AG04450 (cell line): Measurements from ENCODE around the gene NSFL1C. TPM values are rescaled to one million over a fixed set of nuclear protein-coding genes. Genes with fewer than 3 reads are reported as not detected.
"Not testable (repeated sequence)": the region's sequence is repeated elsewhere in the genome, so short reads cannot be mapped to it uniquely, and the experiment has no call there.

Experiments
- CTCF ChIA-PET: fragments of 300-600, 350-600 bp; formaldehyde crosslinking; extraction: SDS; loops from one replicate; lab custom pipeline; 2022; ENCODE audit warnings: antibody characterized with exemption, inconsistent platforms; lab: Charles Lee
- POLR2A ChIA-PET: fragments of 350-600 bp; formaldehyde crosslinking; extraction: SDS; loops from one replicate; lab custom pipeline; 2021; ENCODE audit warnings: antibody characterized with exemption, inconsistent platforms; lab: Yijun Ruan, JAX
- DNase-seq: peaks from one replicate; pipeline ENCODE4 v3.0.0-alpha.2; 2011; ENCODE audit warnings: low read depth, low spot score
- H3K27ac ChIP-seq: one replicate; pipeline ENCODE4 v1.5.1; 2012; ENCODE audit warnings: low read depth, low read length, control low read depth
- H3K27me3 ChIP-seq: one replicate; pipeline ENCODE4 v1.6.0; 2012; ENCODE audit warnings: low read length; ENCODE audit not compliant: control insufficient read depth, insufficient read depth
- H3K4me3 ChIP-seq: 2 replicates; pipeline ENCODE4 v1.5.1; 2011; ENCODE audit warnings: mild to moderate bottlenecking, low read depth, low read length, control low read depth
- H3K9me3 ChIP-seq: 2 replicates; pipeline ENCODE4 v1.5.1; 2012; ENCODE audit warnings: low read length; ENCODE audit not compliant: control insufficient read depth, insufficient read depth
- polyA plus RNA-seq: library from polyadenylated mRNA; depleted of rRNA; stranded (reverse); fragments of >200 nt; gene quantifications from 2 replicates; pipeline ENCODE4 v1.2.3, GENCODE V29; 2011
- TF ChIP-seq, protein P1 (sequence below): IDR thresholded peaks from 2 replicates; pipeline ENCODE4 v1.5.1; 2011; ENCODE audit warnings: low read depth, low read length, control low read depth, inconsistent platforms

Gene NSFL1C
- polyA plus RNA-seq, 1 experiment = 23.0 TPM

DNA sequence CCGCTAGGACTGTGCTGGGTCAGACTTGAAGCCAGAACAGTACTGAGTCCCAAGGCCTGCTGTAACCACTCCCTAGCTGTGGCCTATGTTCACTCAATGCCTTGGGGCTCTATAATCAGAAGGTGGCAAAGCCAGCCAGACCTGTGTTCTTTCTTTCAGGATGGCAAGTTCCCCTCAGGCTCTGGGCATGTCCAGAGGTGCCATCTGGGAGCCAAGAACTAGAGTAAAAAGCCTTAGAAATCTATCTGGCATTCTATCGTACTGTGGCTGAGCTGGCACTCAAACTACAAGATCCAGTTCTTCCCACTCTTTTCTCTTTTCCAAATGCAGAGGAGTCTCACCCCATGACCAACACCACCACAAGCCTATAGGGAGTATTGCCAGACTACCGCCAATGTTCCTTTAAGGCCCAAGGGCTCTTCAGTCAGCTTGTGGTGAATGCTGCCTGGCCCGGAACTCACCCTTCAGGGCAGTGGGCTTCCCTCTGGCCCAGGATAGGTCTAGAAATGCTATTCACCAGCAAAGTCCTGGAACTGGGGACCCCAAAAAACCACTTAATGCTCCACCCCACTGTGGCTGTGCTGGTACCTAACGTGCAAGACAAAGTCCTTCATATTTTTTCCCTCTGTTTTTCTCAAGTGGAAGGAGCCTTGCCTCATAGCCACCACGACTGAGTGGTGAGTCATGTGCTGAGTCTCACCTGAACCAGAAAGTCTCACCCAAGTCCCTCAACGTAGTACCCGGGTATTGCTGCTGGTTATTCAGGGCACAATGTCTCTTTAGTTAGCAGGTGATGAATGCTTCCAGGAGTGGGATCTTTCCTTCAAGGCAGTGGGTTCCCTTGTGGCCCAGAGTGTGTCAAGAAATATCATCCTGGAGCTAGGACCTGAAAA lies 33.1 kb upstream of the NSFL1C start:
- Histone ChIP-seq H3K4me3 (no peak overlapping the region), H3K27me3 (peaks cover 5% of the 10 kb centered on the region), H3K27ac (no peak overlapping the region), H3K9me3 (no peaks in the 10 kb centered on the region)
- ChIA-PET CTCF (no interaction called here), POLR2A (no interaction called here)
- TF ChIP-seq, protein P1, sequence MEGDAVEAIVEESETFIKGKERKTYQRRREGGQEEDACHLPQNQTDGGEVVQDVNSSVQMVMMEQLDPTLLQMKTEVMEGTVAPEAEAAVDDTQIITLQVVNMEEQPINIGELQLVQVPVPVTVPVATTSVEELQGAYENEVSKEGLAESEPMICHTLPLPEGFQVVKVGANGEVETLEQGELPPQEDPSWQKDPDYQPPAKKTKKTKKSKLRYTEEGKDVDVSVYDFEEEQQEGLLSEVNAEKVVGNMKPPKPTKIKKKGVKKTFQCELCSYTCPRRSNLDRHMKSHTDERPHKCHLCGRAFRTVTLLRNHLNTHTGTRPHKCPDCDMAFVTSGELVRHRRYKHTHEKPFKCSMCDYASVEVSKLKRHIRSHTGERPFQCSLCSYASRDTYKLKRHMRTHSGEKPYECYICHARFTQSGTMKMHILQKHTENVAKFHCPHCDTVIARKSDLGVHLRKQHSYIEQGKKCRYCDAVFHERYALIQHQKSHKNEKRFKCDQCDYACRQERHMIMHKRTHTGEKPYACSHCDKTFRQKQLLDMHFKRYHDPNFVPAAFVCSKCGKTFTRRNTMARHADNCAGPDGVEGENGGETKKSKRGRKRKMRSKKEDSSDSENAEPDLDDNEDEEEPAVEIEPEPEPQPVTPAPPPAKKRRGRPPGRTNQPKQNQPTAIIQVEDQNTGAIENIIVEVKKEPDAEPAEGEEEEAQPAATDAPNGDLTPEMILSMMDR = no peak
- DNase-seq = no peak

DNA sequence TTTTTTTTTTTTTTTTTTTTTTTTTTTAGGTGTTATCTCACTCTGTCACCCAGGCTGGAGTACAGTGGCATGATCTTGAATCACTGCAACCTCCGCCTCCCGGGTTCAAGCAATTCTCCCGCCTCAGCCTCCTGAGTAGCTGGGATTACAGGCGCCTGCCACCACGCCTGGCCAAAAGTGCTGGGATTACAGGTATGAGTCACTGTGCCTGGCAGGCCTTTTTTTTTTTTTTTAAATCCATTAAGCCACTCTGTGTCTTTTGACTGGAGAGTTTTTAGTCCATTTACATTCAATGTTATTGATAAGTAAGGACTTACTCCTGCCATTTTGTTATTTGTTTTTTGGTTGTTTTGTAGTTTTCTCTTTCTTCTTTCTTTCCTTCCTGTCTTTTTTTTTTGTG lies 30.7 kb upstream of the NSFL1C start:
- not testable (repeated sequence) for H3K27ac ChIP-seq, H3K4me3 ChIP-seq, H3K9me3 ChIP-seq, DNase-seq, H3K27me3 ChIP-seq
- CTCF ChIA-PET = interaction anchor here (0.6 to 0.7 kb wide), 3 partner anchors 9 to 676 kb away, joined by 3 to 7 read pairs (median 4); no protein-coding TSS in a partner anchor
- POLR2A ChIA-PET = interaction anchor here (0.6 kb wide), 1 partner anchor 837 kb away, joined by 7 read pairs; no protein-coding TSS in a partner anchor

DNA sequence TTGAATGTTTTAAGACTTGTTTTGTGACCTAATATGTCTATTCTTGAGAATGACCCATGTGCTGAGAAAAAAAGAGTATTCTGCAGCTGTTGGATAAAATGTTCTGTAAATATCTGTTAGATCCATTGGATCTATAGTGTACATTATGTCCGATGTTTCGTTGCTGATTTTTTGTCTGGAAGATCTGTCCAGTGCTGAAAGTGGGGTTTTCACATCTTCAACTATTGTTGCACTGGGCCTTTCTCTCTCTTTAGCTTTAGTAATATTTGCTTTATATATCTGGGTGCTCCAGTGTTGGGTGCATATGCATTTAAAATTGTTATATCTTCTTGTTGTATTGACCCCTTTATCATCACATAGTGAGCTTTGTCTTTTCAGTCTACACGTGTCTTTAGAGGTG lies 30.3 kb upstream of the NSFL1C start:
- POLR2A ChIA-PET = no interaction called here
- no peaks in the 10 kb centered on the region for H3K9me3 ChIP-seq
- no peak overlapping the region for H3K4me3 ChIP-seq
- TF ChIP-seq, protein P1 = no peak
- CTCF ChIA-PET = interaction anchor here (0.6 kb wide), 1 partner anchor 677 kb away, joined by 4 read pairs; no protein-coding TSS in a partner anchor
- H3K27ac ChIP-seq = no peak overlapping the region
- DNase-seq = no peak
- peaks cover 14% of the 10 kb centered on the region for H3K27me3 ChIP-seq

DNA sequence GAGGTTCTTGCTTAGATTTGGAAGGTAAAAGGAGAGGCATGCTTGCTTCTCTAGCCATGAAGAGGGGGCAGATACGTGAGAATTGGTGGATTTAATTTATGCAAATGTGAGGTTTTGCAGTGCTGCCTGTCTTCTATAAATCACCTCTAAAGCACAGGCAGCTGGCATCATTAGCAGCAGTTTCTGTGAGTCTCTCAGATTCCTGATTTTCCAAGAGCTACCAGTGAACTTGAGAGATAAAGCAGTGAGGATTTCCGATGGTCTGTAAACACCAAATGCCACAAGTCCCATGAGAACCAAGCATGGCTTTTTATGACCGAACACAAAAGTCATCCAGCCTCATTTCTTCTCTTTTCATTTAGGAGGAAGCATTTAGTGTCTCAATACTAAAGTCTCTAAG lies 27.8 kb upstream of the NSFL1C start:
- Histone ChIP-seq H3K4me3 (no peak overlapping the region), H3K27me3 (peaks cover 19% of the 10 kb centered on the region), H3K9me3 (no peaks in the 10 kb centered on the region), H3K27ac (no peak overlapping the region)
- ChIA-PET CTCF (interaction anchor here (1.4 to 2.8 kb wide), 2 partner anchors 9 kb away, joined by 14 to 23 read pairs; no protein-coding TSS in a partner anchor), POLR2A (no interaction called here)
- TF ChIP-seq, protein P1 = no peak
- DNase-seq = no peak

DNA sequence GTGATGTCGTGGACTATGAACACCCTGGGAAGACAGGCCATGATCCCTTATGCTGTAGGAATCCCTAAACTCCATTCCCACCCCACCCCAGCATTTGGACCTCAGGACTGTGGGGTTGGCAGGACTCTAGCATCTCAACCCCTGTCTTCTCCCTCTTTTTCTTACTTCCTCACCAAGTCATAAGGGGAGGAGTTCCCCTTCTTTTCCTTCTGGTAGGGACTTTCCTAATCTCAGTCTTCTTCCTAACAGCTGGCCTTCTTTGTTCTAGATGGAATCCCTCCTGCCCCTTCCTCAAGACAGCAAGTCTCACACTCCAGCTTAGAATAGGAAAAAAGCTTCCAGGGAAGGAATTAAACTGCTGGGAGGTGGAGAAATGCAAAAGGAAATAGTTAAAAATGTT lies 26.9 kb upstream of the NSFL1C start:
- DNase-seq = no peak
- H3K27ac ChIP-seq = no peak overlapping the region
- ChIA-PET CTCF (interaction anchor here (2.8 kb wide), 1 partner anchor 10 kb away, joined by 23 read pairs; no protein-coding TSS in a partner anchor), POLR2A (no interaction called here)
- TF ChIP-seq, protein P1 = no peak
- peaks cover 21% of the 10 kb centered on the region for H3K27me3 ChIP-seq
- H3K9me3 ChIP-seq = no peaks in the 10 kb centered on the region
- H3K4me3 ChIP-seq = no peak overlapping the region
